NAMALWA (cell line): ENCODE data around the gene SERPINB4.

ENCODE experiments used
- DNase-seq: peaks from one replicate; pipeline ENCODE4 v3.0.0-alpha.2; 2015; ENCODE audit warnings: low spot score

SERPINB4 gene

DNA sequence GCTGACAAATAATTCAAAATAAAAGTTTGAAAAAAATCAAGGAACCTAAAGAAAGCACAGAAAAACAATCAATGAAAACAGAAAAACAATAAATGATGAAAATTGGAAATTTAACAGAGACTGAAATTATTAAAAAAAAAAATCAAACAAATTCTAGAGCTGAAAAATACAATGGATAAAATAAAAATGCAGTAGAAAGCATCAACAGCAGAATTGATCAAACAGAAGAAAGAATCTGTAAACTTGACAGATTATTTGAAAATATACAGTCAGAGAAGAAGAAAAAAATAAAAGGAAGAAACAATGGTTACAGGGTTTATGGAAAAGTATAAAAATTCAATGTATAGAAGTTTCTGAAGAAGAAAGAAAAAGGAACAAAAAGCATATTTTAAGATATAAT lies 16.2 kb downstream of the SERPINB4 start:
- no peak for DNase-seq

DNA sequence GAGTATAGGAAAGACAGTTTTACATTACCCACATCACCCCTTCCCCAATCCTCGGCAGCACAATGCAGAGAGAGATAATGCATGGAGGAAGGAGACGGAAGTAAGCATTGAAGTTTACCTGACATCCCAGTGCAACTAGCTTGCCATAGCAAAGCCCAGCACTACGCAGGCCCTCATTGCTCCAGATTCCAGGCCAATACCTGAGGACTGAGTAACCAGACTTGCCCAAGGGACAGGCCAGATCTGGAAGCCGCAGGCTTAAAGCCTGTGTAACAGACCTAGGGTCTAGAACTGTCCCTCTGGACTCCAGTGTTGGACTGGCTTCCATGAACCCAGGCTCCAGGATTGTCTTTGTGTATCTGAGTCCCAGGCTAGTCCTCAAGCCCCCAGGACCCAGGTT lies 17.6 kb downstream of the SERPINB4 start:
- DNase-seq, result no peak

DNA sequence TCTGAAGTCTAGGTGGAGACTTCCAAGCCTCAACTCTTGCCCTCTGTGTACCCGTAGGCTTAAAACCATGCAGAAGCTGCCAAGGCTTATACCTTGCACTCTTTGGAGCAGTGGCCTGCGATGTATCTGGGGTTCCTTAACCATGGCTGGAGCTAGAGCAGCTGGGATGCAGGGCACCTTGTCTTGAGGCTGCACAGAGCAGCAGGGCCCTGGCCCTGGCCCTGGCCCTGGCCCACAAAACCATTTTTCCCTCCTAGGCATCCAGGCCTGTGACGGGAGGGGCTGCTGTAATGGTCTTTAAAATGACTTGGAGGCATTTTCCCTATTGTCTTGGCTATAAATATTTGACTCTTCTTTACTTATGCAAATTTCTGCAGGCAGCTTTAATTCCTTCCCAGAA lies 19.2 kb downstream of the SERPINB4 start:
- no peak for DNase-seq

DNA sequence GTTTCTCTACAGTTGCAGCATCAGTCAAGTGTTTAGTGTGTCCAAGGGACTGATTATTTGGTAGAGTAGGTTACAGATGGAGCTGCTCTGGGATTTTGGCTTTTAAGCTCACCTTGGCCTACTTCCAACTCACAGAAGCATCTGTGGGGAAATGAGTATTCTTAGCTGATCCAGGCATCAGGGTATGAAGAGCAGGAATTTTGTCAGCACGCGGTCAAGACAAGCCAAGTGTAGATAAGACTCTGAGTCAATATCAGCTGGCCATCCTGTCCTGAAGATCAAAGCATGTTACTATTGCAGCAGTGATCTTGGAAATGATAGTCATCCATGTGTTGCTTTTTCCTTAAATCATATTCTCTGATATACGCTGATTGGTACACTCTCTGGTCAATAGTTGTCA lies 24.4 kb downstream of the SERPINB4 start:
- no peak for DNase-seq

DNA sequence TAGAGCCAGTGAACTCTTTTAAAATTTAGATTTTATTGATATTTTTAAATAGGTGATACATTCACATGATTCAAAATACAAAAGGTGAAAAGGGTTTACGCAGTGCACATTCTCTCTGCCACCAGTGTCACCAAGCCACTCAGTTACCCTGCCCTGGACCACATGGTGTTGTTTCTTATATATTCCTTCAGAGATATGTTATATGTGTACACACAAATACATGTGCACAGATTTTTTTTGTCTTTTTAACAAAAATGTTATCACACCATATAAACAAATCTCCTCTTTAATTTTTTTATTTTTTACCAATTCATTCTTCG lies 26.2 kb downstream of the SERPINB4 start:
- no peak for DNase-seq

DNA sequence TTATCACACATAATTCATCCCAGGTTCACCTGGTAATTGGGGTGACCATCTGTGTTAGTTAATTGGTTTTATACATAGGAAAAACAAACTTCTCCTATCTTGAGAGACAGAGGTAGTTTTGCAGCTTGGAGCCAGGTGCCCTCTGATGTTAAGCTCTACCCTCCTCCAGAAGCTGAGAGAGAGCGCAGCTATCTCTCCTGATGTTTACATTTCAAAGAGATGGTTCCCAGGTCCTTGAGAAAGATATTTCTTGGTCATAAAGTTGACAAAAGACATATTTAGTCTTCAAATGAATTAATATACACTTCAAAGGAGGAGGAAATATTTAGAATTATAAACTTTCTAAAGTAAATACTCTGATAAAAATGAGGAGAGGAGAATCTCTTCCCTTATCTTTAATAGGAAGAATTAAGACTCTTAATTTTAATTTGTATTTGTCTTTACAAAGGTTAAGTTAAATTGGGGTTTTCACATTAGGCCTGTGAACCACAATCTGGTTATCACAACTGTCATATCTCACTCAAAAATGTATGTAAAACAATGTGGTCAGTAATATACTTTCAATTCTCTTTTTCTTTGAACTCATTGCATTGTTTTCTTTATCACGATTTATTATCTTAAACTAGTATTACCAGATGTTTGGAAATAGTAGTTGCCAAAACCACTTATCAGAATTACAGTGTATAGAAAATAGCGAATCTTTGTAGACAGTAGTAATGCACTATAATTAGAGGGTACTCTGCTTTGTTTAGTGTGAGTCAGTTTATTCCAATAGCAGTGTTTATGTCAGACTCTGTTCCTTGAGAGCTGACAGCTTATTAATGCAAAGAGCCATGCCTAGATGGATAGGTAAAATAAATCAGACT lies 26.8 kb downstream of the SERPINB4 start:
- no peak for DNase-seq

DNA sequence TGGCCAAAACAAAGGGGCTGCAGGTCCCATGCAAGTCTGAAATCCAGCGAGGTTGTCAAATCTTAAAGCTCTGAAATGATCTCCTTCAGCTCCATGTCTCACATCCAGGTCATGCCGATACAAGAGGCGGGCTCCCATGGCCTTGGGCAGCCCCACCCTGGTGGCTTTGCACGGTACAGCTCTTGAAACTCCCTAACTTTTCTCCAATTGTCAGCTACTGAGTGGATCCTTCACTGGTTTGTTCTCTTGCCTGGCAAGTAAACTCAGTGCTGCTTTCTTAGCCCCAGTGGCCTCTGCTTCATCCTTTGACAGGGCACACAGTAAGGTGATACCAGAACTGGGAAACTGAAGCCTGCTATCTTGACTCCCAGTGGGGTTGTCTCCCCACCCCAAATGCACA lies 30.6 kb downstream of the SERPINB4 start:
- DNase-seq, result no peak

DNA sequence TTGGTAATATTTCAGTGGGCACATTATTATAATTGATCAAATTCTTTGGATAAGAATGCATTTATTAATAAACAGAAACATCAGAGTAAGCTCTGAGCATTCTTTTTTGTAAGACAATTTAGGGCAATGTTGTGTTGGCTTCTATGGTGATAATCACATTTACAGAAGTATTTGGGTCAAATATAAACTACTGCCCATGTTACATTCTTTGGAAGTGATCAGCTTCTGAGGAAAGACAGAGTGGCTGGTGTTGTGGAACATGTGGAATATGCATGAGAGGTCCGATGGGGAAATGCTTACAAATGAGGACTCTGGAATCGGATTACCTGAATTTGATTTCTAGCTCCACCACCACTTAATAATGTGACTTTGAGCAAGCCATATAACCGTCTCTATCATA lies 37.5 kb downstream of the SERPINB4 start:
- DNase-seq, result no peak

DNA sequence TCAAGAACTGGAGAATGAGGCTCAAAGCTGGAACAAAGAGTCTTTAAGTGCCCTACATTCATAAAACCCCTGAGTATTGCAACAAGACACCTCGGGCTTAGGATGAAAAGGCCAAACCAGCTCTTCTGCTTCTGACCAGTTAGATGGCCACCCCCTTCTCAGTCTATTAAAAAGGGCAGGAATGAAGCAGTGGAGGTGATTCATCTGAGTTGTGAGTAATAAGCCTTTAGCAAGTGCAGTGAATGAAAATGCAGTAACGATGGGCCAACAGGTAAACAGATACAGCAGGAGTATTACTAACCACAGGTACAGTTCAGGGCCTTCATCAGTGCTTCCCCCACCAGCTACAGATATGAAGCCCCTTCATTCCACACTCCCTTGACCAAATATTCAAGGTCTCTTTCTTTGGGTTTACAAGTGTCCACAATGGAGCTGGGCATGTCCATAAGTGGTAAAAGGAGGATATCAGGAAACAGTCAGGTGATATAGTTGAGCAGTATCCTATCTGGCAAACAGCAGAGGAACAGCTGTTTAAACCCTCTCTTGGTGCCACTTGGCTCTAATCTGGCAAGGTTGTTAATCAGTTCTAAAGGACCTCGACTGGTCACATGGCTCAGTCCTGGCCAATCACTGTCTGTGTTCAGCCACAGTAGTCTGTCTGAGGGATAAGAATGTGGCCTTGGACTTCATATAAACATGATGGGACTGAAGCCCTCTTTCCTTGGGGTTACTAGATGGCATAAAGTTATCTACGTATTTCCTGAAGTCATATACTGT lies 39.1 kb downstream of the SERPINB4 start:
- DNase-seq, result no peak

DNA sequence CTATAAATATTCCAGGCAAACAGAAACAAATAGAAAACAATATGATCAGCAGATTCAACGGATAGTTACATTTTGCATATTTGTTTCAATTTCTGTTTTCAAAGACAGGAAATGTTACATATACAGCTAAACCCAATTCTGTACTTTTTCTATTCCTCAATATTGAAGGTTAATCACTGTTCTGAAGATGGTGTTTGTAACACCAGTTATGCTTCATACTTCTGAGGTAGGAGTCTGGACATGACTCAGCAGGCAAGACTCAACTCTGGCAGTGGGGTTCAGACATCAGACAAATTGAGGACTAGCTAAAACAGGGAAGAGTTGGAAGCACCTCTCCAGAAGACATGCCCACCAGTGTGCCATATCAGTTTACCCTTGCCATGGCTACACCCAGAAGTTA lies 40.3 kb downstream of the SERPINB4 start:
- no peak for DNase-seq

DNA sequence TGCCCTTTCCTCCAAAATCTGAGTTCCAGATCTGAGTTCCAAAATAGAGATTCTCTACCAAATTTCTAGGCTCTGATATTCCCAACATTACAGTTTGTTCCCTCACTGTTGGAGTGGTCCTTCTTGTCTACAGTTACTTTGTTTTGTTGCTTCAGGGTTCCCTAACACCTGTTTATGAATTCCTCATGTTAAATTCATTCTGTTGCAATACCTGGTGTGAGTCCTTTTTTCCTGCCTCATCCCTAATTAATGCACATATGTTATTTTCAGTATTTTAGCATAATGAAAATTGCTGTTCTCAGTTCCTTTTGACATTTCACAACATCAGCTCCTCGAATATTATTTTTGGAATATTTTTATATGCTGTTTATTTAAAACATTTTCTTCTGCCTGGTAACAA lies 40.7 kb downstream of the SERPINB4 start:
- DNase-seq, result no peak

DNA sequence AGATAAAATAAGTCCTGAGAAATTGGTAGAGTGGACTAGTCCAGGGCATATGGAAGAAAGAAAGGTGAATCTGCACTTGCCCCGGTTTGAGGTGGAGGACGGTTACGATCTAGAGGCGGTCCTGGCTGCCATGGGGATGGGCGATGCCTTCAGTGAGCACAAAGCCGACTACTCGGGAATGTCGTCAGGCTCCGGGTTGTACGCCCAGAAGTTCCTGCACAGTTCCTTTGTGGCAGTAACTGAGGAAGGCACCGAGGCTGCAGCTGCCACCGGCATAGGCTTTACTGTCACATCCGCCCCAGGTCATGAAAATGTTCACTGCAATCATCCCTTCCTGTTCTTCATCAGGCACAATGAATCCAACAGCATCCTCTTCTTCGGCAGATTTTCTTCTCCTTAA lies 47.1 kb downstream of the SERPINB4 start:
- no peak for DNase-seq

DNA sequence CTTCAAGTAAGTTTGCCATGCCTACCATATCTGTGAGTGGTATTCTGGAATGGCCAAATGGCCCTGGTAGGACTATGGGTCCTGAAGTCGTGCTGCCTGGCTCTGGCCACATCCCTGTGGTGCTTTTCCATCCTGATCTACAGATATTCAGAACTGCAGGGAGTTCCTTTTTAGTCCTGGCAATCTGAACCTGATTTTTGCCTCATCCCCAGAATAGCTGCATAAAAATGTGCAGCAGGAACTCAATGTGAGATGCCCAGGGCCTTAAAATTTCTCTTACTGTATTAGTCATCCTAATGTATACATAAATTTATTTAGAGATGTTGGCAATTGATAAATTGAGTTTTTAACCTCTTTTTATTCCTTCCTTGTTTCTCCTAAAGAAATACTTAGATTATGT lies 51.6 kb downstream of the SERPINB4 start:
- no peak for DNase-seq

DNA sequence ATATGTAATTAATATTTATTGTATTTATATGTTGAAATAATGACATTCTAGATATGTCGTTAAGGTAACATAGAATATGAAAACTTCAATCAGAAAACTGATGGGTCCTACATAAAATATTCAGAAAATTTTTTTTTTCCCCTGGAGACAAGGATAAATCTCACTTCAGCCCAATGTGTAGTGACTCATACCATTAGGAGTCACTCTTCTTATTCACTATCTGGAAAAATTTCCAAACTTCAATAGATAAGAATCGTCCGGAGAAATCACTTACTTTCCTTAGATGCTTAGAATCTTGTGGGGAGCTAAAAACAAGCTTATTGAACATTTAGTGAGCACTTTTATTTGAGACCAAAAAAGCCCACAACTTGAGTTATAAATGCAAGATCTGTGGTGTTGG lies 52.3 kb downstream of the SERPINB4 start:
- DNase-seq, result no peak

DNA sequence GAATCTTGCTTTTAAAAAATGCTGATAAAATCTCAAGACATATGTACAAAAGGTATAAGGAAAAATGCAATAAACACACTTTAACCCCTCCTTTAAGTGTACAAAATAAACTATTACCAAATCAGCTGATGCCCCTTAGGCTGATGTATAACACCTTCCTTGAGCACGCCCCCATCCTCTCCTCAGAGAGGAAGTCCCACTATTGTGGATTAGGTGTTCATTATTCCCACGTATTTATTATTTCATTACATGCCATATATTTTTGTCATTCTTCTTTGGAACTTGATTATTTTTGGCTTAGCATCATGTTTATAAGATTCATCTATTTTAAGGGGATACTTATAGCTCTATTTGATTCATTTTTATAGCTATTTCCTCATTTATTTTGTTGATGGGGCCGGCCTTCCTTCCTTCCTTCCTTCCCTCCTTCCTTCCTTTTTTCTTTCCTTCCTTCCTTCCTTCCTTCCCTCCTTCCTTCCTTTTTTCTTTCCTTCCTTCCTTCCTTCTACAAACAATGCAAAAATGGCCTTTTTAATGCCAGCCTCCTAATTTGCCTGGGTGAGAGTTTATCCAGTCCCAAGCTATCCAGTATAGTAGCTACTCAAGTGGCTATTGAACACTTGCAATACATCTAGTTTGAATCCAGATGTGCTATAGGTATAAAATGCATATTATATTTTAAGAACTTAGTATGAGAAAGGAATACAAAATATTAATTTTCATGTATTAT lies 52.9 kb downstream of the SERPINB4 start:
- no peak for DNase-seq

DNA sequence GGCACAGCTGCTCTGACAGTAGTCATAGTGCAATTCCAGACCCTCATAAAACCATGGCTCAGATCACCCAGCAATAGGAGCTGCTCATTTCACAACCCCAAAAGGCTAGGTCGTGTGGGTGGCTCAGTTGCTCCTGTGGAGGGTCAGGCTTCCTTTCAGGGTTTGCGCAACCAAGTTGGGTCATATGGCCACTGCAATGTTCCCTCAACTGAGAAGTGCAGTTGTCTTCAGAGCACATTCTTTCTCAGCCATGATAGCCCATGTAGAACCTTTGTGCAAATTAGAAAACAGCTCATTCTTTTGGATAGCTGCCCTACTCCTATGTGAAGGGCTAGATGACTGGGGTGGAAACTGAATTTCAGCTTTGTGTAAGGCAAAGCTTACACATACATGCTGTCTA lies 53.7 kb downstream of the SERPINB4 start:
- no peak for DNase-seq

DNA sequence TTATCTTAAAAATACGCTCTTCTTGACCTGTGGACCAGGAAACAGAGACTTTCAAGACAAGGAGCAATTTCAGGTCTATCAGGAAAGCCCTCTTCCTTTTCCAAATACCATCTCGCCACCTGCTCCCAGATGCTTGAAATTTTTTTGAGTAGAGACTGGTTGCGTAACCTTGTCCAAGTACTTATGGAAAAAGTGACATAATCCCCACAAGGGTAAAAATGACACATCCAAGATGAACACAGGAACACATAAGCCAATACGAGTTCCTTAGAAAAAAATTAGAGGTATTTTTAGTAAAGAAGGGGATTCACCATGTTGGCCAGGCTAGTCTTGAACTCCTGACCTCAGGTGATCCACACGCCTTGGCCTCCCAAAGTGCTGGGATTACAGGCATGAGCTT lies 55.1 kb downstream of the SERPINB4 start:
- DNase-seq, result no peak
